Natural killer cell (primary cell): ENCODE data around the gene GNAT2. TPM values are rescaled to one million over a fixed set of nuclear protein-coding genes. Genes with fewer than 3 reads are reported as not detected.

Source experiments
- ATAC-seq, 3 donors: fragments of 150-1000 bp in 2 of 3; fragments of 200-7000 bp in 1 of 3; cut with Tn5 transposase; 1 replicate in 1 of 3; 2 replicates in 2 of 3; pipeline ENCODE4 v1.10.0; 2021; ENCODE audit warnings: mild to moderate bottlenecking in 2 of 3, moderate library complexity in 2 of 3
- DNase-seq, 2 donors: peaks; one replicate each; pipeline versions ENCODE4 v3.0.0 to v3.0.0-alpha.2; 2013 to 2021; ENCODE audit warnings: mixed read lengths in 1 of 2
- H3K27ac ChIP-seq: one replicate; pipeline ENCODE4 v1.5.1; 2013; ENCODE audit warnings: mild to moderate bottlenecking, low read length
- H3K27me3 ChIP-seq: one replicate; pipeline ENCODE4 v1.6.1; 2013; ENCODE audit warnings: low read length; ENCODE audit not compliant: control insufficient read depth, insufficient read depth
- H3K36me3 ChIP-seq: one replicate; pipeline ENCODE4 v1.6.1; 2013; ENCODE audit warnings: low read length; ENCODE audit not compliant: control insufficient read depth, insufficient read depth
- H3K4me1 ChIP-seq: one replicate; pipeline ENCODE4 v1.6.1; 2013; ENCODE audit warnings: low read length; ENCODE audit not compliant: control insufficient read depth, insufficient read depth
- H3K4me3 ChIP-seq: one replicate; pipeline ENCODE4 v1.5.1; 2013; ENCODE audit warnings: low read length
- H3K9me3 ChIP-seq: one replicate; pipeline ENCODE4 v1.6.1; 2013; ENCODE audit warnings: low read length; ENCODE audit not compliant: control insufficient read depth, insufficient read depth
- H3K27ac Mint-ChIP-seq, 2 donors: one replicate each; pipeline ENCODE4 v1.8.0; 2022; ENCODE audit warnings: mild to moderate bottlenecking in 2 of 2, mixed read lengths in 2 of 2, moderate library complexity in 1 of 2
- H3K27me3 Mint-ChIP-seq, 2 donors: one replicate each; pipeline ENCODE4 v1.8.0; 2022; ENCODE audit warnings: low read depth in 2 of 2, mixed read lengths in 2 of 2
- H3K36me3 Mint-ChIP-seq: one replicate; pipeline ENCODE4 v1.8.0; 2022; ENCODE audit warnings: mixed read lengths
- H3K4me1 Mint-ChIP-seq, 2 donors: one replicate each; pipeline ENCODE4 v1.8.0; 2022; ENCODE audit warnings: mixed read lengths in 2 of 2
- H3K4me3 Mint-ChIP-seq: one replicate; pipeline ENCODE4 v1.8.0; 2022; ENCODE audit warnings: mild to moderate bottlenecking, moderate library complexity, mixed read lengths
- H3K9me3 Mint-ChIP-seq, 2 donors: one replicate each; pipeline ENCODE4 v1.8.0; 2022; ENCODE audit warnings: mixed read lengths in 2 of 2
- WGBS: methylation state at CpG from one replicate; pipeline ENCODE4 v1.1.7; 2013; ENCODE audit warnings: missing lambda C conversion rate; ENCODE audit not compliant: insufficient coverage; 5-methylcytosine and 5-hydroxymethylcytosine counted together
- intact Hi-C: fragments of 100-400 bp; cut with micrococcal nuclease; formaldehyde crosslinking; loops from one replicate; pipeline ENCODE4 v1.14.2; 2022
- total RNA-seq, 4 donors: library from RNA; stranded (reverse); fragments of 120-200 nt in 1 of 4; gene quantifications; one replicate each; pipeline versions ENCODE4 v1.2.3 to v1.2.4, GENCODE V29; 2013 to 2022
- TF ChIP-seq, protein P1 (sequence below): fragments of 200-600 bp; IDR thresholded peaks from one replicate; pipeline ENCODE4 v1.8.0; 2022; ENCODE audit warnings: antibody characterized with exemption

Gene GNAT2
- total RNA-seq, 3 donors from 2014 or later (not counting 1 experiment from before 2014, with no cell fraction given): not detected

- H3K4me3 ChIP-seq: no peak overlapping the region
- H3K36me3 Mint-ChIP-seq: no peaks in the 10 kb centered on the region
- ATAC-seq: peak; percentile 91 to 94 (median 93)
- WGBS: 37% methylated on average over 32 of the region's 32 CpGs
- intact Hi-C loops: loop anchor here (1.0 to 2.0 kb wide), 3 partner anchors 43 to 341 kb away; partner anchors contain the start of genes AHCYL1 and GSTM1
- H3K4me1 Mint-ChIP-seq: peaks cover 4 to 10% of the 10 kb centered on the region in 2 donors
- no peaks in the 10 kb centered on the region for H3K36me3 ChIP-seq
- H3K4me1 ChIP-seq: peaks cover 15% of the 10 kb centered on the region
- H3K4me3 Mint-ChIP-seq: no peak overlapping the region
- H3K27ac ChIP-seq: no peak overlapping the region
- no peaks in the 10 kb centered on the region for H3K27me3 ChIP-seq
- peak overlapping the region in 1 of 2 donors; percentile 20 for H3K27ac Mint-ChIP-seq
- DNase-seq: peak; percentile 83 to 90
- TF ChIP-seq, protein P1, sequence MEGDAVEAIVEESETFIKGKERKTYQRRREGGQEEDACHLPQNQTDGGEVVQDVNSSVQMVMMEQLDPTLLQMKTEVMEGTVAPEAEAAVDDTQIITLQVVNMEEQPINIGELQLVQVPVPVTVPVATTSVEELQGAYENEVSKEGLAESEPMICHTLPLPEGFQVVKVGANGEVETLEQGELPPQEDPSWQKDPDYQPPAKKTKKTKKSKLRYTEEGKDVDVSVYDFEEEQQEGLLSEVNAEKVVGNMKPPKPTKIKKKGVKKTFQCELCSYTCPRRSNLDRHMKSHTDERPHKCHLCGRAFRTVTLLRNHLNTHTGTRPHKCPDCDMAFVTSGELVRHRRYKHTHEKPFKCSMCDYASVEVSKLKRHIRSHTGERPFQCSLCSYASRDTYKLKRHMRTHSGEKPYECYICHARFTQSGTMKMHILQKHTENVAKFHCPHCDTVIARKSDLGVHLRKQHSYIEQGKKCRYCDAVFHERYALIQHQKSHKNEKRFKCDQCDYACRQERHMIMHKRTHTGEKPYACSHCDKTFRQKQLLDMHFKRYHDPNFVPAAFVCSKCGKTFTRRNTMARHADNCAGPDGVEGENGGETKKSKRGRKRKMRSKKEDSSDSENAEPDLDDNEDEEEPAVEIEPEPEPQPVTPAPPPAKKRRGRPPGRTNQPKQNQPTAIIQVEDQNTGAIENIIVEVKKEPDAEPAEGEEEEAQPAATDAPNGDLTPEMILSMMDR: peak; percentile 88
- peaks cover 0 to 3% of the 10 kb centered on the region in 2 donors for H3K27me3 Mint-ChIP-seq
- H3K9me3 ChIP-seq: no peaks in the 10 kb centered on the region
- no peaks in the 10 kb centered on the region for H3K9me3 Mint-ChIP-seq
These were observed 24.2 kb upstream of the GNAT2 start for GRCh38 chr1:109643385-109644230.

GRCh38 chr1:109642626-109643025, 23.2 kb upstream of the GNAT2 start:
- no peak overlapping the region for H3K27ac Mint-ChIP-seq
- intact Hi-C loops: loop anchor here (1.0 to 2.0 kb wide), 3 partner anchors 44 to 342 kb away; partner anchors contain the start of genes AHCYL1 and GSTM1
- Histone ChIP-seq H3K27ac (no peak overlapping the region), H3K9me3 (no peaks in the 10 kb centered on the region), H3K4me3 (no peak overlapping the region), H3K36me3 (no peaks in the 10 kb centered on the region), H3K27me3 (no peaks in the 10 kb centered on the region), H3K4me1 (peaks cover 15% of the 10 kb centered on the region)
- H3K9me3 Mint-ChIP-seq: no peaks in the 10 kb centered on the region
- TF ChIP-seq, protein P1: no peak
- no peaks in the 10 kb centered on the region for H3K36me3 Mint-ChIP-seq
- ATAC-seq (no peak), DNase-seq (peak in 1 of 2 donors; percentile 3)
- no peak overlapping the region for H3K4me3 Mint-ChIP-seq
- WGBS: 69% methylated on average over 2 of the region's 3 CpGs
- H3K4me1 Mint-ChIP-seq: peaks cover 4 to 10% of the 10 kb centered on the region in 2 donors
- peaks cover 0 to 6% of the 10 kb centered on the region in 2 donors for H3K27me3 Mint-ChIP-seq

DNA sequence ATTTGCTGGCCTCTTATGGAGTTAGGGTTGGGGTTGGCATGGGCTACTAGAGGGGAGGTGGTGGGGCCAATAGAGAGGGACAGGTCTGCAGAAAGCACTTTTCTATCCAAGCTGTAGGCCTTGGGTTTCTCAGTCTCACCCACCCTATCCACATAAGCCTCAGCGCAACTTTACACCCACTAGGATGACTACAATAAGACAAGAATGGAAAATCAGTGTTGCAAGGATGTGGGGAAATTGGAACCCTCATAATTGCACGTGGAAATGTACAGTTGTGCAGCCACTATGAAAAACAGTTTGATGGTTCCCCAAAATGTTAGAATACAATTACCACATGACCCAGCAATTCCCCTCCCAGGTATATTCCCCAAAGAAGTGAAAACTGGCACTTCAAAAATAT, 22.4 kb upstream of the GNAT2 start:
- Histone ChIP-seq H3K4me1 (peaks cover 15% of the 10 kb centered on the region), H3K4me3 (no peak overlapping the region), H3K27ac (no peak overlapping the region), H3K9me3 (no peaks in the 10 kb centered on the region), H3K36me3 (no peaks in the 10 kb centered on the region), H3K27me3 (no peaks in the 10 kb centered on the region)
- TF ChIP-seq, protein P1: no peak
- Mint-ChIP-seq H3K4me1 (peaks cover 4 to 10% of the 10 kb centered on the region in 2 donors), H3K4me3 (no peak overlapping the region), H3K36me3 (no peaks in the 10 kb centered on the region), H3K9me3 (no peaks in the 10 kb centered on the region), H3K27me3 (peaks cover 0 to 12% of the 10 kb centered on the region in 2 donors), H3K27ac (no peak overlapping the region)
- ATAC-seq (no peak), DNase-seq (peak in 1 of 2 donors; percentile 2)
- WGBS: 57% methylated on average over 1 of the region's 2 CpGs
- intact Hi-C loops: loop anchor here (2.0 kb wide), 2 partner anchors 45 to 95 kb away; partner anchors contain the start of gene GSTM1
